IMR-90 (cell line): Measurements from ENCODE around the gene MRM2. TPM values are rescaled to one million over a fixed set of nuclear protein-coding genes. Genes with fewer than 3 reads are reported as not detected.

Experiments used
- ATAC-seq: fragments of 200-7000 bp; cut with Tn5 transposase; 2 replicates; pipeline ENCODE4 v1.9.1; 2020; ENCODE audit warnings: low read depth, mild to moderate bottlenecking, moderate library complexity
- BruUV-seq: library from RNA; stranded (reverse); fragments of 400-500 nt; replicated peaks from 2 replicates; lab custom pipeline; 2021; lab: Mats Ljungman, UMichigan
- CTCF ChIA-PET: fragments of 300-600 bp; formaldehyde crosslinking; extraction: SDS; loops from one replicate; lab custom pipeline; 2021; ENCODE audit warnings: antibody characterized with exemption; lab: Yijun Ruan, JAX
- POLR2A ChIA-PET: fragments of 300-600 bp; sonication (Branson Sonifier 250); formaldehyde crosslinking; loops from one replicate; lab custom pipeline; 2022; ENCODE audit warnings: antibody characterized with exemption; ENCODE audit not compliant: unreplicated experiment; lab: Charles Lee
- DNase-seq: peaks from one replicate; pipeline ENCODE4 v3.0.0; 2013
- H2AFZ ChIP-seq: replicated peaks from 2 replicates; pipeline ENCODE3; 2013; ENCODE audit warnings: low read length, mild to moderate bottlenecking; ENCODE audit not compliant: poor library complexity
- H2AK5ac ChIP-seq: 2 replicates; pipeline ENCODE4 v1.6.1; 2013; ENCODE audit warnings: low read depth, low read length, inconsistent platforms
- H2AK9ac ChIP-seq: replicated peaks from 2 replicates; pipeline ENCODE3; 2013; ENCODE audit warnings: mild to moderate bottlenecking, low read depth, low read length, moderate library complexity; ENCODE audit not compliant: poor library complexity
- H2BK120ac ChIP-seq: 2 replicates; pipeline ENCODE4 v1.6.1; 2013; ENCODE audit warnings: low read depth, low read length, inconsistent platforms
- H2BK15ac ChIP-seq: 3 replicates; pipeline ENCODE4 v1.6.1; 2013; ENCODE audit warnings: low read depth, low read length, inconsistent platforms
- H2BK20ac ChIP-seq: 2 replicates; pipeline ENCODE4 v1.6.1; 2013; ENCODE audit warnings: low read depth, mild to moderate bottlenecking, inconsistent platforms, low read length, moderate library complexity
- H2BK5ac ChIP-seq: 2 replicates; pipeline ENCODE4 v1.6.1; 2013; ENCODE audit warnings: mild to moderate bottlenecking, low read depth, low read length, inconsistent platforms; ENCODE audit not compliant: poor library complexity, severe bottlenecking
- H3K14ac ChIP-seq: replicated peaks from 2 replicates; pipeline ENCODE4 v1.6.1; 2013; ENCODE audit warnings: low read depth, low read length, inconsistent platforms
- H3K18ac ChIP-seq: 2 replicates; pipeline ENCODE4 v1.6.1; 2013; ENCODE audit warnings: low read depth, low read length, control low read depth
- H3K23ac ChIP-seq: 2 replicates; pipeline ENCODE4 v1.6.1; 2013; ENCODE audit warnings: low read depth, low read length, inconsistent platforms
- H3K27ac ChIP-seq: 2 replicates; pipeline ENCODE4 v1.5.1; 2013; ENCODE audit warnings: mild to moderate bottlenecking, control low read depth, low read length; ENCODE audit not compliant: insufficient read depth
- H3K27me3 ChIP-seq: 2 replicates; pipeline ENCODE4 v1.6.1; 2013; ENCODE audit warnings: low read length; ENCODE audit not compliant: control insufficient read depth, insufficient read depth
- H3K36me3 ChIP-seq: 2 replicates; pipeline ENCODE4 v1.6.1; 2013; ENCODE audit warnings: low read length, mixed read lengths; ENCODE audit not compliant: control insufficient read depth, insufficient read depth
- H3K4ac ChIP-seq: 2 replicates; pipeline ENCODE4 v1.6.1; 2013; ENCODE audit warnings: low read depth, low read length, inconsistent platforms
- H3K4me1 ChIP-seq: 2 replicates; pipeline ENCODE4 v1.6.1; 2013; ENCODE audit warnings: low read length, mixed read lengths; ENCODE audit not compliant: control insufficient read depth, insufficient read depth
- H3K4me2 ChIP-seq: 2 replicates; pipeline ENCODE4 v1.6.1; 2013; ENCODE audit warnings: low read depth, mild to moderate bottlenecking, control low read depth, low read length, moderate library complexity
- H3K4me3 ChIP-seq: 2 replicates; pipeline ENCODE4 v1.5.1; 2013; ENCODE audit warnings: low read depth, mild to moderate bottlenecking, control low read depth, low read length, moderate library complexity; ENCODE audit not compliant: insufficient read depth
- H3K56ac ChIP-seq: 2 replicates; pipeline ENCODE4 v1.6.1; 2013; ENCODE audit warnings: low read length, inconsistent platforms; ENCODE audit not compliant: insufficient read depth; ENCODE audit errors: extremely low read depth
- H3K79me1 ChIP-seq, 2 experiments: 2 replicates each; pipeline ENCODE4 v1.6.1; 2013; ENCODE audit warnings: low read length in 2 of 2, inconsistent platforms in 1 of 2, low read depth in 1 of 2
- H3K9ac ChIP-seq: 2 replicates; pipeline ENCODE4 v1.6.1; 2013; ENCODE audit warnings: low read depth, low read length, control low read depth
- H3K9me1 ChIP-seq: 2 replicates; pipeline ENCODE4 v1.6.1; 2013; ENCODE audit warnings: low read length, inconsistent platforms; ENCODE audit not compliant: insufficient read depth
- H3K9me3 ChIP-seq: 2 replicates; pipeline ENCODE4 v1.6.1; 2013; ENCODE audit warnings: low read length; ENCODE audit not compliant: control insufficient read depth, insufficient read depth
- H4K20me1 ChIP-seq: 2 replicates; pipeline ENCODE4 v1.6.1; 2013; ENCODE audit warnings: low read length, inconsistent platforms; ENCODE audit not compliant: insufficient read depth
- H4K5ac ChIP-seq: 2 replicates; pipeline ENCODE4 v1.6.1; 2013; ENCODE audit warnings: mild to moderate bottlenecking, low read depth, low read length, control low read depth
- H4K8ac ChIP-seq, 2 experiments: 2 replicates each; pipeline ENCODE4 v1.6.1; 2013; ENCODE audit warnings: low read depth in 2 of 2, low read length in 2 of 2, control low read depth in 1 of 2, inconsistent platforms in 1 of 2
- H4K91ac ChIP-seq: 2 replicates; pipeline ENCODE4 v1.6.1; 2013; ENCODE audit warnings: low read depth, low read length, inconsistent platforms; ENCODE audit not compliant: insufficient read depth
- BHLHE40 ChIP-seq: fragments of 150-350 bp; IDR thresholded peaks from 2 replicates; pipeline ENCODE4 v1.6.1; 2016; ENCODE audit warnings: mild to moderate bottlenecking, low read depth, low read length
- CEBPB ChIP-seq: IDR thresholded peaks from 2 replicates; pipeline ENCODE4 v1.6.1; 2012; ENCODE audit warnings: low read depth, low read length, improper control_type of control experiment
- CHD1 ChIP-seq: IDR thresholded peaks from 2 replicates; pipeline ENCODE4 v1.6.1; 2012; ENCODE audit warnings: low read depth, low read length, improper control_type of control experiment
- CTCF ChIP-seq: conservative IDR thresholded peaks from 2 replicates; pipeline ENCODE4 v1.5.1; 2012; ENCODE audit warnings: mild to moderate bottlenecking, low read depth, low read length, improper control_type of control experiment
- ELK1 ChIP-seq: fragments of 150-350 bp; IDR thresholded peaks from 2 replicates; pipeline ENCODE4 v1.6.1; 2016; ENCODE audit warnings: low read depth, mild to moderate bottlenecking, low read length, moderate library complexity, borderline replicate concordance
- MAFK ChIP-seq: IDR thresholded peaks from 2 replicates; pipeline ENCODE4 v1.6.1; 2012; ENCODE audit warnings: low read depth, low read length, improper control_type of control experiment
- MAZ ChIP-seq: IDR thresholded peaks from 2 replicates; pipeline ENCODE4 v1.6.1; 2012; ENCODE audit warnings: low read depth, mild to moderate bottlenecking, low read length, improper control_type of control experiment, moderate library complexity, borderline replicate concordance
- MXI1 ChIP-seq: IDR thresholded peaks from 2 replicates; pipeline ENCODE4 v1.6.1; 2012; ENCODE audit warnings: low read depth, mild to moderate bottlenecking, low read length, moderate library complexity, borderline replicate concordance
- NFE2L2 ChIP-seq: fragments of 150-350 bp; IDR thresholded peaks from 2 replicates; pipeline ENCODE4 v1.6.1; 2016; ENCODE audit warnings: low read depth, mild to moderate bottlenecking, low read length
- RAD21 ChIP-seq: IDR thresholded peaks from 2 replicates; pipeline ENCODE4 v1.6.1; 2012; ENCODE audit warnings: low read length, improper control_type of control experiment
- RCOR1 ChIP-seq: IDR thresholded peaks from 2 replicates; pipeline ENCODE4 v1.6.1; 2012; ENCODE audit warnings: mild to moderate bottlenecking, low read length, improper control_type of control experiment; ENCODE audit not compliant: insufficient replicate concordance
- SMC3 ChIP-seq: fragments of 150-350 bp; IDR thresholded peaks from 2 replicates; pipeline ENCODE4 v1.6.1; 2016; ENCODE audit warnings: low read depth, mild to moderate bottlenecking, antibody characterized with exemption, low read length, moderate library complexity
- USF2 ChIP-seq: fragments of 150-350 bp; IDR thresholded peaks from 2 replicates; pipeline ENCODE4 v1.6.1; 2017; ENCODE audit warnings: mild to moderate bottlenecking, antibody characterized with exemption, low read length, low read depth
- WGBS, 2 experiments: methylation state at CpG; one replicate each; pipeline versions ENCODE4 v1.1.5 to v1.1.7; 2013; ENCODE audit warnings: missing lambda C conversion rate in 2 of 2; ENCODE audit not compliant: insufficient read length in 1 of 2; ENCODE audit errors: extremely low coverage in 2 of 2; 5-methylcytosine and 5-hydroxymethylcytosine counted together
- dilution Hi-C: fragments of 300-500 bp; cut with HindIII; formaldehyde crosslinking; loops from one replicate; pipeline ENCODE4 v1.14.3; 2018; ENCODE audit warnings: low sequenced_read_pairs; ENCODE audit not compliant: unreplicated experiment
- in situ Hi-C: fragments of 300-500 bp; cut with MboI; formaldehyde crosslinking; loops from 3 replicates; pipeline ENCODE4 v1.14.3; 2019; ENCODE audit warnings: low sequenced_read_pairs, inconsistent platforms, mixed read lengths
- intact Hi-C: fragments of 100-400 bp; cut with micrococcal nuclease; formaldehyde crosslinking; loops from 2 replicates; pipeline ENCODE4 v1.10.0; 2022
- polyA plus RNA-seq, 3 experiments: library from polyadenylated mRNA; depleted of rRNA; stranded (reverse); fragments of >200 nt; gene quantifications; 2 replicates each; pipeline ENCODE4 v1.2.3, GENCODE V29; 2012; ENCODE audit warnings: low replicate concordance in 1 of 3
- total RNA-seq: library from RNA; depleted of rRNA; stranded (reverse); fragments of >200 nt; gene quantifications from 2 replicates; pipeline ENCODE4 v1.2.3, GENCODE V29; 2012

MRM2 gene
- total and polyA plus RNA-seq, 2 of the 4 experiments (the other 2 are of a cell fraction): 19.1 to 23.8 TPM

- Histone ChIP-seq H4K5ac (no peak overlapping the region), H4K20me1 (no peaks in the 10 kb centered on the region), H2BK20ac (no peak overlapping the region), H4K8ac (peak overlapping the region in 1 of 2 experiments; percentile 95; a peak in 1 of 4 replicates), H3K4me2 (no peak overlapping the region), H3K56ac (no peak overlapping the region), H3K14ac (no peak overlapping the region), H3K79me1 (peaks cover 6 to 59% of the 10 kb centered on the region in 2 experiments; a peak in 3 of 4 replicates), H3K18ac (no peak overlapping the region), H2BK5ac (no peak overlapping the region), H4K91ac (peak overlapping the region; percentile 23; the same call in 1 of the 2 replicates), H3K36me3 (no peaks in the 10 kb centered on the region), H2AFZ (peak overlapping the region; percentile 72), H3K4me1 (peaks cover 19% of the 10 kb centered on the region), H3K4me3 (no peak overlapping the region), H3K23ac (no peak overlapping the region), H3K27me3 (no peaks in the 10 kb centered on the region), H2AK9ac (peak overlapping the region; percentile 91), H3K9me1 (peaks cover 28% of the 10 kb centered on the region), H2BK120ac (peak overlapping the region; percentile 87), H3K9me3 (no peaks in the 10 kb centered on the region), H3K9ac (no peak overlapping the region), H3K4ac (peak overlapping the region; percentile 8; the same call in 1 of the 2 replicates), H2BK15ac (no peak overlapping the region; the same call in 2 of the 3 replicates), H3K27ac (no peak overlapping the region), H2AK5ac (peak overlapping the region; percentile 93)
- BruUV-seq: no TSS peak
- peak; percentile 19; the same call in 1 of the 2 replicates for ATAC-seq
- dilution Hi-C loops: no loop called here
- DNase-seq: no peak
- WGBS, 2 experiments: 78% methylated on average over 14 of the region's 36 CpGs; no CpG with 5 or more reads in 1 of the 2 experiments
- in situ Hi-C loops: no loop called here
- intact Hi-C loops: loop anchor here (1.0 to 5.0 kb wide), 3 partner anchors 65 to 220 kb away; partner anchors contain the start of gene SNX8
- ChIA-PET POLR2A (no interaction called here), CTCF (interaction anchor here (1.8 kb wide), 1 partner anchor 100 kb away, joined by 9 read pairs; no protein-coding TSS in a partner anchor)
- TF ChIP-seq MAZ (no peak), SMC3 (peak; percentile 55), RCOR1 (no peak), ELK1 (no peak), MXI1 (no peak), CHD1 (no peak), USF2 (no peak), RAD21 (peak; percentile 45), CTCF (peak; percentile 59), BHLHE40 (no peak), CEBPB (no peak), NFE2L2 (no peak), MAFK (no peak)
These were observed 5.4 kb upstream of the MRM2 start for GRCh38 chr7:2247141-2247995.
